HepG2 (cell line): Measurements from ENCODE around the gene TBKBP1. TPM values are rescaled to one million over a fixed set of nuclear protein-coding genes. Genes with fewer than 3 reads are reported as not detected.

ENCODE experiments used
- ATAC-seq: fragments of 200-7000 bp; cut with Tn5 transposase; 3 replicates; pipeline ENCODE4 v1.9.1; 2020; ENCODE audit warnings: mild to moderate bottlenecking, moderate library complexity
- BruUV-seq: library from RNA; stranded (reverse); fragments of 400-500 nt; replicated peaks from 2 replicates; lab custom pipeline; 2021; lab: Mats Ljungman, UMichigan
- CTCF ChIA-PET: fragments of 300-600 bp; formaldehyde crosslinking; extraction: SDS; loops from one replicate; lab custom pipeline; 2021; ENCODE audit warnings: low total read pairs, inconsistent platforms, low intra/inter-chr PET ratio; lab: Yijun Ruan, JAX
- POLR2A ChIA-PET: fragments of 350-600 bp; sonication (Branson Sonifier 250); formaldehyde crosslinking; loops from one replicate; lab custom pipeline; 2020; ENCODE audit warnings: antibody characterized with exemption, inconsistent platforms; lab: Yijun Ruan, JAX
- DNase-seq: peaks from one replicate; pipeline ENCODE4 v3.0.0-alpha.2; 2015; ENCODE audit warnings: low spot score
- FAIRE-seq: peaks from 3 replicates; lab custom pipeline; 2011; peaks lifted over from hg19 to GRCh38; lab: Jason Lieb, UNC
- H2AFZ ChIP-seq: one replicate; pipeline ENCODE4 v1.6.1; 2011; ENCODE audit warnings: low read length, inconsistent platforms
- H3K27ac ChIP-seq: fragments of 300-600 bp; 3 replicates; pipeline ENCODE4 v1.8.0; 2011; ENCODE audit warnings: mixed run types, mild to moderate bottlenecking, mixed read lengths, low read length, inconsistent platforms; ENCODE audit not compliant: insufficient read depth; ENCODE audit errors: extremely low read length
- H3K27me3 ChIP-seq, 2 experiments: fragments of 200-600 bp in 1 of 2; 2 replicates in 1 of 2; 3 replicates in 1 of 2; pipeline versions ENCODE4 v1.6.0 to v1.8.0; 2011; ENCODE audit warnings: low read length in 2 of 2, mild to moderate bottlenecking in 2 of 2, moderate library complexity in 2 of 2, inconsistent platforms in 1 of 2; ENCODE audit not compliant: insufficient read depth in 2 of 2, control insufficient read depth in 1 of 2
- H3K36me3 ChIP-seq, 2 experiments: fragments of 200-600 bp in 1 of 2; replicated peaks in 1 of 2; 2 replicates in 1 of 2; 3 replicates in 1 of 2; pipeline versions ENCODE4 v1.5.1 to v1.8.0; 2011; ENCODE audit warnings: low read length in 2 of 2, inconsistent platforms in 1 of 2; ENCODE audit not compliant: insufficient read depth in 2 of 2, control insufficient read depth in 1 of 2
- H3K4me1 ChIP-seq: 2 replicates; pipeline ENCODE4 v1.5.1; 2012; ENCODE audit warnings: low read length, inconsistent platforms; ENCODE audit not compliant: insufficient read depth
- H3K4me2 ChIP-seq: 2 replicates; pipeline ENCODE4 v1.6.0; 2011; ENCODE audit warnings: low read depth, low read length, inconsistent platforms
- H3K4me3 ChIP-seq, 3 experiments: fragments of 200-600 bp in 1 of 3; sonication (generic), shearing (Covaris generic) in 1 of 3; replicated peaks in 1 of 3; 2 replicates each; pipeline ENCODE4 v1.5.1; 2011 to 2016; ENCODE audit warnings: low read length in 3 of 3, inconsistent platforms in 2 of 3, low read depth in 2 of 3, mild to moderate bottlenecking in 2 of 3, control low read depth in 1 of 3, mixed read lengths in 1 of 3; ENCODE audit not compliant: insufficient read depth in 1 of 3
- H3K79me2 ChIP-seq: one replicate; pipeline ENCODE4 v1.6.1; 2011; ENCODE audit warnings: low read length, inconsistent platforms; ENCODE audit not compliant: insufficient read depth
- H3K9ac ChIP-seq: 2 replicates; pipeline ENCODE4 v1.6.0; 2011; ENCODE audit warnings: mild to moderate bottlenecking, low read depth, low read length, inconsistent platforms; ENCODE audit not compliant: insufficient read depth
- H3K9me3 ChIP-seq: 2 replicates; pipeline ENCODE4 v1.5.1; 2012; ENCODE audit warnings: mild to moderate bottlenecking, low read length
- H4K20me1 ChIP-seq: 2 replicates; pipeline ENCODE4 v1.6.0; 2011; ENCODE audit warnings: inconsistent platforms, mild to moderate bottlenecking, low read length, moderate library complexity; ENCODE audit not compliant: insufficient read depth
- ADNP ChIP-seq: sonication (generic); formaldehyde crosslinking; IDR thresholded peaks from 2 replicates; pipeline ENCODE4 v1.4.0; 2020; ENCODE audit warnings: missing genetic modification reagents
- AGO2 ChIP-seq: fragments of 200-400 bp; formaldehyde crosslinking; optimal IDR thresholded peaks from 2 replicates; pipeline ENCODE3; 2017; ENCODE audit warnings: mild to moderate bottlenecking, low read depth, low read length, moderate library complexity
- ARHGAP35 ChIP-seq: sonication (generic); formaldehyde crosslinking; IDR thresholded peaks from 2 replicates; pipeline ENCODE4 v1.9.0; 2022; ENCODE audit warnings: mild to moderate bottlenecking, inconsistent platforms, moderate library complexity, missing genetic modification reagents, borderline replicate concordance
- ARID2 ChIP-seq: sonication (generic); formaldehyde crosslinking; IDR thresholded peaks from 2 replicates; pipeline ENCODE4 v1.8.1; 2022; ENCODE audit warnings: mild to moderate bottlenecking, missing genetic modification reagents, borderline replicate concordance
- ATF7 ChIP-seq, 2 experiments: fragments of 450-650 bp in 1 of 2; sonication (generic) in 1 of 2; formaldehyde crosslinking in 1 of 2; IDR thresholded peaks; 2 replicates each; pipeline versions ENCODE4 v1.4.0 to v1.6.1; 2016 to 2020; ENCODE audit warnings: antibody characterized with exemption in 1 of 2, mild to moderate bottlenecking in 1 of 2, missing genetic modification reagents in 1 of 2
- MAFK ChIP-seq, 2 experiments: IDR thresholded peaks in 1 of 2; conservative IDR thresholded peaks in 1 of 2; 2 replicates each; pipeline ENCODE4 v1.6.1; 2011; ENCODE audit warnings: improper control_type of control experiment in 2 of 2, low read length in 2 of 2
- PAF1 ChIP-seq: IDR thresholded peaks from 2 replicates; pipeline ENCODE4 v1.6.1; 2016; ENCODE audit warnings: missing genetic modification reagents, missing compliant biosample characterization
- RBFOX2 ChIP-seq: fragments of 200-400 bp; formaldehyde crosslinking; IDR thresholded peaks from 2 replicates; pipeline ENCODE4 v1.6.1; 2017; ENCODE audit warnings: low read depth, mild to moderate bottlenecking, low read length
- TMF1 ChIP-seq: sonication (generic); formaldehyde crosslinking; IDR thresholded peaks from 2 replicates; pipeline ENCODE4 v1.8.1; 2022; ENCODE audit warnings: low read depth, missing genetic modification reagents
- ZBTB21 ChIP-seq: sonication (generic); formaldehyde crosslinking; IDR thresholded peaks from 2 replicates; pipeline ENCODE4 v1.4.0; 2020; ENCODE audit warnings: missing genetic modification reagents
- ZNF446 ChIP-seq: sonication (generic); formaldehyde crosslinking; IDR thresholded peaks from 2 replicates; pipeline ENCODE4 v1.5.0; 2020; ENCODE audit warnings: mild to moderate bottlenecking, missing genetic modification reagents
- ZNF7 ChIP-seq: IDR thresholded peaks from 2 replicates; pipeline ENCODE4 v1.6.1; 2016; ENCODE audit warnings: missing biosample characterization, missing genetic modification reagents
- ZNF777 ChIP-seq: sonication (generic); formaldehyde crosslinking; IDR thresholded peaks from 2 replicates; pipeline ENCODE4 v1.4.0; 2020; ENCODE audit warnings: missing genetic modification reagents
- WGBS: methylation state at CpG from one replicate; pipeline ENCODE4 v1.1.6; 2017; ENCODE audit warnings: low lambda C conversion rate; 5-methylcytosine and 5-hydroxymethylcytosine counted together
- in situ Hi-C: cut with HindIII; loops from 2 replicates; pipeline ENCODE4 v1.10.0; 2017; ENCODE audit warnings: low pct_unique_long_range_greater_than_20kb; ENCODE audit not compliant: extremely low pct_ligation_motif_present
- intact Hi-C: fragments of 100-400 bp; cut with micrococcal nuclease; formaldehyde crosslinking; loops from one replicate; pipeline ENCODE4 v1.10.0; 2022; ENCODE audit not compliant: unreplicated experiment
- polyA plus RNA-seq, 8 experiments: library from polyadenylated mRNA; depleted of rRNA in 3 of 8; stranded (reverse) in 7 of 8; unstranded in 1 of 8; fragments of >200 nt; fragmentation: Illumina TruSeq in 4 of 8; extraction: Trizol in 4 of 8; gene quantifications; 2 replicates each; pipeline versions ENCODE4 v1.2.1 to v1.2.3, GENCODE V29; 2011 to 2016; ENCODE audit warnings: low read depth in 4 of 8, missing spikeins in 1 of 8, mixed read lengths in 1 of 8; ENCODE audit not compliant: insufficient read depth in 1 of 8
- total RNA-seq, 5 experiments: library from RNA; depleted of rRNA; stranded (reverse); fragments of >200 nt; fragmentation: Illumina TruSeq; extraction: Trizol; gene quantifications; 2 replicates each; pipeline ENCODE4 v1.2.3, GENCODE V29; 2016; ENCODE audit warnings: low read depth in 1 of 5
- TF ChIP-seq, protein P1 (sequence below): IDR thresholded peaks from 2 replicates; pipeline ENCODE4 v1.6.1; 2016; ENCODE audit warnings: mild to moderate bottlenecking, missing biosample characterization, missing genetic modification reagents
- TF ChIP-seq, protein P2 (sequence below): sonication (generic); formaldehyde crosslinking; IDR thresholded peaks from 2 replicates; pipeline ENCODE4 v1.4.0; 2020; ENCODE audit warnings: mild to moderate bottlenecking, missing genetic modification reagents, borderline replicate concordance

TBKBP1 gene
- total and polyA plus RNA-seq, 2 of the 13 experiments (the other 11 are each of a cell fraction or from before 2014, with no cell fraction given): 2.6 to 7.0 TPM

DNA sequence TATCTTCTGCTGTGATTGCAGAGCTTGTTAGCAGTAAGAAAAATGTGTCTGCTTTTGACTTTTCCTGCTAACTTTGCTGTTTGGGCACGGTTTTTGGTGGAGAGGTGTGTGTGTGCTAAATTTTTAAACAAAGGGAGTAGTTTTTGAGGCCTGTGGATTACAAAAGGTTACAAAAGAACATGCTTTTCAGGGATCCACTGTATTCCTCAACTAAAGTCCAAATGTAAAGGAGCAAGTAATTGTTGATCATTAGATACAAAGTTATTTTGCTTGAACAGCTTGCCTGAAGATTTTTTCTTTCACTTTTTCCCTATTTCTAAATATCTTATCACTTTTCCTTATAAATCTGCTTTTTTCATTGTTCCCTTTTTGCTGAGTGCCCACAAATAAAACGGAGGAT, 42.3 kb upstream of the TBKBP1 start:
- H4K20me1 ChIP-seq: peaks cover 24% of the 10 kb centered on the region
- no peak for FAIRE-seq
- H3K36me3 ChIP-seq: peaks cover 28 to 44% of the 10 kb centered on the region in 2 experiments
- peak overlapping the region; percentile 0 for H3K27ac ChIP-seq
- TSS peak; percentile 59 for BruUV-seq
- 81% methylated on average over 2 of the region's 2 CpGs for WGBS
- in situ Hi-C loops: no loop called here
- H3K27me3 ChIP-seq: no peaks in the 10 kb centered on the region; a peak in 1 of 5 replicates
- TF ChIP-seq TMF1 (CRISPR knock-in tag) (no peak), MAFK (conservative IDR thresholded peaks at IDR 0.05 in 1 of 2, IDR thresholded peaks at IDR 0.05 in 1 of 2; ENCODE audit: low read length in 2 of 2) (0 out of 4 replicates have a peak, but pooled peaks of 1 of the 2 experiments have one; percentile 13), ARID2 (no peak), RBFOX2 (peak; percentile 69; the same call in 1 of the 2 replicates), ARHGAP35 (CRISPR knock-in tag) (no peak), ADNP (CRISPR knock-in tag) (no peak), AGO2 (peak; percentile 31), ZNF446 (CRISPR knock-in tag) (no peak), ZNF7 (CRISPR knock-in tag) (peak; percentile 64; the same call in 1 of the 2 replicates), ATF7 (IDR thresholded peaks at IDR 0.05) (no peak), ATF7 (CRISPR knock-in tag; IDR thresholded peaks at IDR 0.05) (no peak), PAF1 (CRISPR knock-in tag) (no peak), ZNF777 (CRISPR knock-in tag) (no peak), ZBTB21 (CRISPR knock-in tag) (no peak)
- TF ChIP-seq, protein P1, sequence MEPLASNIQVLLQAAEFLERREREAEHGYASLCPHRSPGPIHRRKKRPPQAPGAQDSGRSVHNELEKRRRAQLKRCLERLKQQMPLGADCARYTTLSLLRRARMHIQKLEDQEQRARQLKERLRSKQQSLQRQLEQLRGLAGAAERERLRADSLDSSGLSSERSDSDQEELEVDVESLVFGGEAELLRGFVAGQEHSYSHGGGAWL (CRISPR knock-in tag): no peak
- TF ChIP-seq, protein P2, sequence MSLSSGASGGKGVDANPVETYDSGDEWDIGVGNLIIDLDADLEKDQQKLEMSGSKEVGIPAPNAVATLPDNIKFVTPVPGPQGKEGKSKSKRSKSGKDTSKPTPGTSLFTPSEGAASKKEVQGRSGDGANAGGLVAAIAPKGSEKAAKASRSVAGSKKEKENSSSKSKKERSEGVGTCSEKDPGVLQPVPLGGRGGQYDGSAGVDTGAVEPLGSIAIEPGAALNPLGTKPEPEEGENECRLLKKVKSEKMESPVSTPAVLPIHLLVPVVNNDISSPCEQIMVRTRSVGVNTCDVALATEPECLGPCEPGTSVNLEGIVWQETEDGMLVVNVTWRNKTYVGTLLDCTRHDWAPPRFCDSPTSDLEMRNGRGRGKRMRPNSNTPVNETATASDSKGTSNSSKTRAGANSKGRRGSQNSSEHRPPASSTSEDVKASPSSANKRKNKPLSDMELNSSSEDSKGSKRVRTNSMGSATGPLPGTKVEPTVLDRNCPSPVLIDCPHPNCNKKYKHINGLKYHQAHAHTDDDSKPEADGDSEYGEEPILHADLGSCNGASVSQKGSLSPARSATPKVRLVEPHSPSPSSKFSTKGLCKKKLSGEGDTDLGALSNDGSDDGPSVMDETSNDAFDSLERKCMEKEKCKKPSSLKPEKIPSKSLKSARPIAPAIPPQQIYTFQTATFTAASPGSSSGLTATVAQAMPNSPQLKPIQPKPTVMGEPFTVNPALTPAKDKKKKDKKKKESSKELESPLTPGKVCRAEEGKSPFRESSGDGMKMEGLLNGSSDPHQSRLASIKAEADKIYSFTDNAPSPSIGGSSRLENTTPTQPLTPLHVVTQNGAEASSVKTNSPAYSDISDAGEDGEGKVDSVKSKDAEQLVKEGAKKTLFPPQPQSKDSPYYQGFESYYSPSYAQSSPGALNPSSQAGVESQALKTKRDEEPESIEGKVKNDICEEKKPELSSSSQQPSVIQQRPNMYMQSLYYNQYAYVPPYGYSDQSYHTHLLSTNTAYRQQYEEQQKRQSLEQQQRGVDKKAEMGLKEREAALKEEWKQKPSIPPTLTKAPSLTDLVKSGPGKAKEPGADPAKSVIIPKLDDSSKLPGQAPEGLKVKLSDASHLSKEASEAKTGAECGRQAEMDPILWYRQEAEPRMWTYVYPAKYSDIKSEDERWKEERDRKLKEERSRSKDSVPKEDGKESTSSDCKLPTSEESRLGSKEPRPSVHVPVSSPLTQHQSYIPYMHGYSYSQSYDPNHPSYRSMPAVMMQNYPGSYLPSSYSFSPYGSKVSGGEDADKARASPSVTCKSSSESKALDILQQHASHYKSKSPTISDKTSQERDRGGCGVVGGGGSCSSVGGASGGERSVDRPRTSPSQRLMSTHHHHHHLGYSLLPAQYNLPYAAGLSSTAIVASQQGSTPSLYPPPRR (CRISPR knock-in tag): no peak
- TF ChIP-seq, all 625 proteins: peak for 4
- no peak overlapping the region for H2AFZ ChIP-seq
- POLR2A ChIA-PET: interaction anchor here (6.7 kb wide), 1 partner anchor 12 kb away, joined by 59 read pairs; no protein-coding TSS in a partner anchor
- no peak for ATAC-seq
- intact Hi-C loops: loop anchor here (2.0 to 5.0 kb wide), 2 partner anchors 13 to 36 kb away; no protein-coding TSS in a partner anchor
- H3K9me3 ChIP-seq: no peaks in the 10 kb centered on the region
- DNase-seq: no peak
- H3K79me2 ChIP-seq: peaks cover 63% of the 10 kb centered on the region
- H3K4me3 ChIP-seq: peak overlapping the region in 2 of 3 experiments; percentile 62 to 77; a peak in 2 of 6 replicates
- peaks cover 65% of the 10 kb centered on the region for H3K4me1 ChIP-seq
- CTCF ChIA-PET: no interaction called here
- H3K9ac ChIP-seq: peak overlapping the region; percentile 76; the same call in 1 of the 2 replicates
- H3K4me2 ChIP-seq: peak overlapping the region; percentile 81
